GM23248 (cell line): ENCODE data around the gene GPR35. TPM values are rescaled to one million over a fixed set of nuclear protein-coding genes. Genes with fewer than 3 reads are reported as not detected.

Experiments
- DNase-seq: peaks from one replicate; pipeline ENCODE4 v3.0.0-alpha.2; 2015
- H2AFZ ChIP-seq: fragments of 200-600 bp; sonication (generic); 2 replicates; pipeline ENCODE4 v1.6.1; 2016; ENCODE audit warnings: antibody characterized with exemption
- H3F3A ChIP-seq: fragments of 200-600 bp; sonication (generic); 2 replicates; pipeline ENCODE4 v1.6.1; 2016; ENCODE audit warnings: mild to moderate bottlenecking, antibody characterized with exemption, mixed run types; ENCODE audit not compliant: insufficient read depth
- H3K27ac ChIP-seq: fragments of 200-600 bp; sonication (generic); 2 replicates; pipeline ENCODE4 v1.5.1; 2016; ENCODE audit warnings: mild to moderate bottlenecking
- H3K27me3 ChIP-seq: fragments of 200-600 bp; sonication (generic); replicated peaks from 2 replicates; pipeline ENCODE4 v1.6.1; 2016; ENCODE audit warnings: mild to moderate bottlenecking; ENCODE audit not compliant: insufficient read depth
- H3K36me3 ChIP-seq: fragments of 200-600 bp; sonication (generic); 2 replicates; pipeline ENCODE4 v1.6.1; 2016; ENCODE audit warnings: low read depth, mild to moderate bottlenecking
- H3K4me1 ChIP-seq: fragments of 200-600 bp; sonication (generic); 2 replicates; pipeline ENCODE4 v1.6.1; 2016; ENCODE audit warnings: mild to moderate bottlenecking; ENCODE audit not compliant: insufficient read depth
- H3K4me2 ChIP-seq: fragments of 200-600 bp; sonication (generic); one replicate; pipeline ENCODE4 v1.6.1; 2016; ENCODE audit warnings: mild to moderate bottlenecking; ENCODE audit not compliant: unreplicated experiment
- H3K4me3 ChIP-seq: fragments of 200-600 bp; sonication (generic); 2 replicates; pipeline ENCODE4 v1.5.1; 2016; ENCODE audit warnings: mild to moderate bottlenecking
- H3K79me2 ChIP-seq: fragments of 200-600 bp; sonication (generic); 2 replicates; pipeline ENCODE4 v1.6.1; 2016; ENCODE audit warnings: mild to moderate bottlenecking; ENCODE audit not compliant: insufficient read depth
- H3K9ac ChIP-seq: fragments of 200-600 bp; sonication (generic); 2 replicates; pipeline ENCODE4 v1.6.1; 2016; ENCODE audit warnings: mild to moderate bottlenecking
- H3K9me2 ChIP-seq: fragments of 200-600 bp; sonication (generic); 2 replicates; pipeline ENCODE4 v1.6.1; 2016; ENCODE audit warnings: mixed run types, mild to moderate bottlenecking, moderate library complexity; ENCODE audit not compliant: insufficient read depth
- H3K9me3 ChIP-seq: fragments of 200-600 bp; sonication (generic); one replicate; pipeline ENCODE4 v1.6.1; 2017; ENCODE audit warnings: low read depth
- H4K20me1 ChIP-seq: fragments of 200-600 bp; sonication (generic); 2 replicates; pipeline ENCODE4 v1.6.0; 2016; ENCODE audit not compliant: insufficient read depth
- EZH2 ChIP-seq: fragments of 200-600 bp; sonication (generic); IDR thresholded peaks from 2 replicates; pipeline ENCODE4 v1.6.1; 2018; ENCODE audit warnings: antibody characterized with exemption, mild to moderate bottlenecking; ENCODE audit not compliant: insufficient read depth, poor library complexity, severe bottlenecking
- EZH2phosphoT487 ChIP-seq: fragments of 200-600 bp; sonication (generic); IDR thresholded peaks from 2 replicates; pipeline ENCODE4 v1.6.1; 2018; ENCODE audit warnings: antibody characterized with exemption, moderate library complexity, mild to moderate bottlenecking, low read depth; ENCODE audit not compliant: insufficient read depth
- WGBS, 2 experiments: methylation state at CpG; one replicate each; pipeline ENCODE4 v1.1.6; 2015 to 2017; ENCODE audit warnings: low lambda C conversion rate in 2 of 2, low coverage in 1 of 2; ENCODE audit errors: missing lambda C conversion rate in 2 of 2; 5-methylcytosine and 5-hydroxymethylcytosine counted together
- in situ Hi-C: fragments of 300-500 bp; cut with MboI; formaldehyde crosslinking; loops from 2 replicates; pipeline ENCODE4 v1.15.0; 2020
- polyA plus RNA-seq: library from polyadenylated mRNA; unstranded; fragments of >200 nt; fragmentation: Nextera tagmentation; extraction: Ambion mirVana; gene quantifications from 2 replicates; pipeline ENCODE4 v1.2.1, GENCODE V29; 2016
- total RNA-seq: library from RNA; depleted of rRNA; stranded (reverse); fragments of >200 nt; shearing (Covaris generic); gene quantifications from 2 replicates; pipeline ENCODE4 v1.2.3, GENCODE V29; 2014

The GPR35 gene
- total and polyA plus RNA-seq, 2 experiments from 2014 or later: 0.14 TPM; not detected in 1

GRCh38 chr2:240618776-240619175, 6.5 kb upstream of the GPR35 start:
- Histone ChIP-seq H2AFZ (no peak overlapping the region), H3K9ac (no peak overlapping the region), H4K20me1 (no peaks in the 10 kb centered on the region), H3K4me2 (no peak overlapping the region), H3K4me3 (no peak overlapping the region), H3K27me3 (no peaks in the 10 kb centered on the region), H3K9me3 (no peaks in the 10 kb centered on the region), H3F3A (no peaks in the 10 kb centered on the region), H3K36me3 (no peaks in the 10 kb centered on the region; the same call in 1 of the 2 replicates), H3K9me2 (no peaks in the 10 kb centered on the region), H3K79me2 (no peaks in the 10 kb centered on the region), H3K4me1 (no peaks in the 10 kb centered on the region), H3K27ac (no peak overlapping the region)
- no peak for DNase-seq
- in situ Hi-C loops: no loop called here
- TF ChIP-seq EZH2phosphoT487 (no peak), EZH2 (no peak)
- 73 to 78% methylated on average over 6 of the region's 6 CpGs for WGBS, 2 experiments

- H3K27me3 ChIP-seq: no peaks in the 10 kb centered on the region
- H2AFZ ChIP-seq: no peak overlapping the region
- H3K9me2 ChIP-seq: no peaks in the 10 kb centered on the region
- no peaks in the 10 kb centered on the region for H3K9me3 ChIP-seq
- DNase-seq: no peak
- H3K4me2 ChIP-seq: no peak overlapping the region
- H3K27ac ChIP-seq: no peak overlapping the region
- H3K4me1 ChIP-seq: no peaks in the 10 kb centered on the region
- H3K79me2 ChIP-seq: no peaks in the 10 kb centered on the region
- 78 to 81% methylated on average over 18 of the region's 19 CpGs for WGBS, 2 experiments
- H3K36me3 ChIP-seq: no peaks in the 10 kb centered on the region; the same call in 1 of the 2 replicates
- TF ChIP-seq EZH2 (no peak), EZH2phosphoT487 (no peak)
- H4K20me1 ChIP-seq: no peaks in the 10 kb centered on the region
- H3K9ac ChIP-seq: no peak overlapping the region
- no peak overlapping the region for H3K4me3 ChIP-seq
- no peaks in the 10 kb centered on the region for H3F3A ChIP-seq
- in situ Hi-C loops: no loop called here
These were observed 5.7 kb upstream of the GPR35 start for GRCh38 chr2:240619506-240620148.

GRCh38 chr2:240620149-240620731, 5.0 kb upstream of the GPR35 start:
- 64 to 65% methylated on average over 9 to 11 of the region's 13 CpGs for WGBS, 2 experiments
- in situ Hi-C loops: no loop called here
- no peak overlapping the region for H3K27ac ChIP-seq
- 0 out of 2 replicates have a peak, but pooled peaks cover 1% of the 10 kb centered on the region for H3K4me1 ChIP-seq
- H3K9me3 ChIP-seq: no peaks in the 10 kb centered on the region
- no peaks in the 10 kb centered on the region for H3K9me2 ChIP-seq
- H3K27me3 ChIP-seq: no peaks in the 10 kb centered on the region
- no peak overlapping the region for H2AFZ ChIP-seq
- H3K36me3 ChIP-seq: no peaks in the 10 kb centered on the region; the same call in 1 of the 2 replicates
- no peak for DNase-seq
- H3K4me2 ChIP-seq: no peak overlapping the region
- no peaks in the 10 kb centered on the region for H4K20me1 ChIP-seq
- no peaks in the 10 kb centered on the region for H3F3A ChIP-seq
- H3K79me2 ChIP-seq: no peaks in the 10 kb centered on the region
- no peak overlapping the region for H3K9ac ChIP-seq
- H3K4me3 ChIP-seq: no peak overlapping the region
- TF ChIP-seq EZH2phosphoT487 (no peak), EZH2 (no peak)

GRCh38 chr2:240620859-240621258, 4.4 kb upstream of the GPR35 start:
- no peaks in the 10 kb centered on the region for H3K9me3 ChIP-seq
- no peak overlapping the region for H2AFZ ChIP-seq
- no peak overlapping the region for H3K4me3 ChIP-seq
- 75 to 77% methylated on average over 7 of the region's 7 CpGs for WGBS, 2 experiments
- H3K27ac ChIP-seq: no peak overlapping the region
- H3K79me2 ChIP-seq: no peaks in the 10 kb centered on the region
- DNase-seq: no peak
- no peak overlapping the region for H3K9ac ChIP-seq
- H3K9me2 ChIP-seq: no peaks in the 10 kb centered on the region
- H3K4me1 ChIP-seq: 0 out of 2 replicates have a peak, but pooled peaks cover 3% of the 10 kb centered on the region
- in situ Hi-C loops: no loop called here
- no peaks in the 10 kb centered on the region for H3K27me3 ChIP-seq
- no peaks in the 10 kb centered on the region for H4K20me1 ChIP-seq
- no peak overlapping the region for H3K4me2 ChIP-seq
- no peaks in the 10 kb centered on the region; the same call in 1 of the 2 replicates for H3K36me3 ChIP-seq
- no peaks in the 10 kb centered on the region for H3F3A ChIP-seq
- TF ChIP-seq EZH2phosphoT487 (no peak), EZH2 (no peak)
